ENCODE results near the gene ORC6.

The ORC6 gene

DNA sequence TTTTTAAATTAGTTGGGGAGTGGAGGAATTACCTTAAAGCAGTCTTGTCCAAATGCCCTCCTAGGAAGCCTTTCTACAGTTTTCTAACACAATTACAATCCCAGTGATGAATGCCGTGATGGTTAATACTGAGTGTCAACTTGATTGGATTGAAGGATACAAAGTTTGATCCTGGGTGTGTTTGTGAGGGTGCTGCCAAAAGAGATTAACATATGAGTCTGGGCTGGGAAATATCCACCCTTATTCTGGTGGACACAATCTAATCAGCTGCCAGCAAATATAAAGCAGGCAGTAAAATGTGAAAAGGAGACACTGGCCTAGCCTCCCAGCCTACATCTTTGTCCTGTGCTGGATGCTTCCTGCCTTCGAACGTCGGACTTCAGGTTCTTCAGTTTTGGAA lies 12.2 kb downstream of the ORC6 start:
- no peak for DNase-seq (ENCODE audit: low read depth)

DNA sequence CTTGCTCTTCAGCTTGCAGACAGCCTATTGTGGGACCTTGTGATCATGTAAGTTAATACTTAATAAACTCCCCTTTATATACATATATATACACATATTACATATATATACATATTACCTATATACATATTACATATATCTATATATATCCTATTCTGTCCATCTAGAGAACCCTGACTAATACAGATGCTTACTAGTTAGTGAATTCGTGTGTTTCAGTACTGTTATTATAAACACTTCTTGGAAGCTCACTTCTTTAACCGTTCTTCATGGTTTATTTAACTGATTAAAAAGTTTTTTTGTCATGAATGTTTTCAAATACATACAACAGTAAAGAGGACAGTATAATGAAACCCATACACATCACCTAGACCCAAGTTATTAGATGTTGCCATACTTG lies 12.6 kb downstream of the ORC6 start:
- DNase-seq (ENCODE audit: low read depth): no peak

DNA sequence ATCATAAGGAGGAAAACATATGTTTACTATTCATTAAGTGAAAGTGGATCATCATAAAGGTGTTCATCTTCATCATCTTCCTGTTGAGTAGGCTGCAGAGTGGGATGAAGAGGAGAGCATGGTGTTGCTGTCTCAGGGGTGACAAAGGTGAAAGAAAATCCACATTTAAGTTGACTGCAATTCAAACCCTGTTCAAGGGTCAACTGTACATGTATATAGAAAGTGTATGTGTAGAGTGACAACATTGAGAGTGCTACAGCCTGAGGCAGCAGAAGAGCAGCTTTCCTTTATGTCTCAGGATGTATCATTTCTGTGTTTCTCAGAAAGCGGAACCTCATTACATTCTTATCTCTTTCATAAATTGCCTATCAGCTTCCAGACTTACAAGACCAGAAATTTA lies 17.2 kb downstream of the ORC6 start:
- no peak for DNase-seq (ENCODE audit: low read depth)

DNA sequence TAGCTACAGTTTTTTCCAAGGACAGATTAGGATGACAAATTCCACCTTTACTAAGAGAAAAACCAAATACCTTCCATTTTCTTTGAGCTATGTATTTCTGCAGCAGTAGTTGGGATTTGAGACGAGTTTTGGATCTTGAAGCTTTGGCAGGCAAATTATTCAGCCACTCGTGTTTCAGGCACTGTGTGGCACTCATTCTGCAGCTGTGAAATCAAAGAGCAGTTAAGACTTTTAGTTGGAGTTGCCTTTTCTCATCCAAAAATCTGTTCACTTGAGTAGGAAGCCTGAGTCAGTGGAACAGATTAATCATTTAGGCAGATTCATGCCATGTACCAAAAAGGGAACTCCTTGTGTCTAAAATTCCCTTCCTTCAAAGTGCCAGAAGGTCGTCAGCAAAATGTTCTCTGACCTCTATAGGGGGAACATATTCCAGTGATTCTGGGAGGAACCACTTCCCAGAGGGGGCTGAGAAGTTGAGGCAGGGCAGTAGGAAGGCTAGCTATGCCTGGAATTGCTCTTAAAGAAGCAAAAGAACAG lies 20.1 kb downstream of the ORC6 start:
- no peak for DNase-seq (ENCODE audit: low read depth)

DNA sequence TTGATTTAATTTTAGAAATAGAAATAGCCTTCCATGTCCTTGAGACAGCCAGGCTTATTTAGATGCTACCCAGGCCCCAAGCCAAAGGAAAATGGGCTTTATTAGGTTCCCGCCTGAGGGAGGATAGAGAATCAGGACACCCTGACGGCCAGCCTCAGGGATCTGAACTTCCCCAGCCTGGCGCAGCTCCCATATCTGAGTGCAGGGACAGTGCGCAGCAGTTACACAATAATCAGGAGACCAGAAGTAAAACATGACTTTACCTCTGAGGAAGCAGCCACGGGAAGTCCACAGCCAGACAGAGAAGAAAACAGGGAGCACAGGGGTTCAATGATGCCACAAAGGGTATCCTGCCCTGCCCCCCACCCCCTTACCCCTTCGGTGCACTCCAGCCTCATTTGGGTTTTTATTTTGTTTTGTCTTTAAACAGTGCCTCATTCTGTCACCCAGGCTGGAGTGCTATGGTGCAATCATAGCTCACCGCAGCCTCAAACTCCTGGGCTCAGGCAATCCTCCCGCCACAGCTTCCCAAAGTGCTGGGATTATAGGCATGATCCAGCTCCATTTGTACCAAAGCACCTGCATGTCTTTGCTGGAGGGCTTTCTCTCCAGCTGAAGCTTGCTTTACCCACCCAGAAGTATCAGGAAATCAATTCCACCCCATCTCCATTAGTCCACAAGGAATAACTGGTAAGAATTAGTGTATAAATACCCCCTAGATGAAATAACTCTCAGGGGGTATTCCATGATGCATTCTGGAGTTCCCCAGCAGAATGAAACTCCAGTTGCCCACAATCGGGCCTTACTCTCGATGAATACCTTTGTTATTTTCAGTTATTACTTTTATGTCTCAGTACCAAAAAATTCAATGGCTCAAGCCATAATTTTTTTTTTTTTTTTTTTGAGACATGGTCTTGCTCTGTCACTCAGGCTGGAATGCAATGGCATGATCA lies 21.9 kb downstream of the ORC6 start:
- no peak for DNase-seq (ENCODE audit: low read depth)

DNA sequence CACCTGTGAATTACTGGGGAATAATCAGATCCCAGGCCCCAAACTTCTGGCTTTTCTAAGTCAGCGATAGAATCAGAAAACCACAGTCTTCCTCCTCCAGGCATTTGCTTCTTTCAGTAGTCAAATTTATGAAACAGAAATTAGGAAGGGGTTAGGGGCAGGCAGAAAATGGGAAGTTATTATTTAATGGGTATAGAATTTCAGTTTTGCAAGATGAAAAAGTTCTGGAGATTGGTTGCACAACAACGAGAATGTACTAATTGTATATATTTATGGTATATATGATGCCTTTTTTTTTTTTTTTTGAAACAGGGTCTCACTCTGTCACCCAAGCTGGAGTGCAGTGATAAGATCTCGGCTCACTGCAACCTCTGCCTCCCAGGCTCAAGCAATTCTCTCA lies 23.5 kb downstream of the ORC6 start:
- DNase-seq (ENCODE audit: low read depth): no peak

DNA sequence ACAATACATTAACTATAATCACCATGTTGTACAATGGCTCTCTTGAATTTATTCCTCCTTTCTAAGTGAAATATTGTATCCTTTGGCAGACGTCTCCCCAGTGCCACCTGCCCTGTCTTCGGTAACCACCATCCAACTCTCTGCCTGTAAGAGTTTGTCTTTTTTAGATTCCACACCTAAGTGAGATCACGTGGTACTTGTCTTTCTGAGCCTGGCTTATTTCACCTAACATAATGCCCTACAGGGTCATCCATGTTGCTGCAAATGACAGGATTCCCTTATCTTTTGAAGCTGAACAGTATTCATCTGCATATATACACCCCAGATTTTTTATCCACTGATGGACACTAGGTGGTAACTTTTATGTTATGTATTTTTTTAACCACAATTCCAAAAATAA lies 24.2 kb downstream of the ORC6 start:
- DNase-seq (ENCODE audit: low read depth): no peak

DNA sequence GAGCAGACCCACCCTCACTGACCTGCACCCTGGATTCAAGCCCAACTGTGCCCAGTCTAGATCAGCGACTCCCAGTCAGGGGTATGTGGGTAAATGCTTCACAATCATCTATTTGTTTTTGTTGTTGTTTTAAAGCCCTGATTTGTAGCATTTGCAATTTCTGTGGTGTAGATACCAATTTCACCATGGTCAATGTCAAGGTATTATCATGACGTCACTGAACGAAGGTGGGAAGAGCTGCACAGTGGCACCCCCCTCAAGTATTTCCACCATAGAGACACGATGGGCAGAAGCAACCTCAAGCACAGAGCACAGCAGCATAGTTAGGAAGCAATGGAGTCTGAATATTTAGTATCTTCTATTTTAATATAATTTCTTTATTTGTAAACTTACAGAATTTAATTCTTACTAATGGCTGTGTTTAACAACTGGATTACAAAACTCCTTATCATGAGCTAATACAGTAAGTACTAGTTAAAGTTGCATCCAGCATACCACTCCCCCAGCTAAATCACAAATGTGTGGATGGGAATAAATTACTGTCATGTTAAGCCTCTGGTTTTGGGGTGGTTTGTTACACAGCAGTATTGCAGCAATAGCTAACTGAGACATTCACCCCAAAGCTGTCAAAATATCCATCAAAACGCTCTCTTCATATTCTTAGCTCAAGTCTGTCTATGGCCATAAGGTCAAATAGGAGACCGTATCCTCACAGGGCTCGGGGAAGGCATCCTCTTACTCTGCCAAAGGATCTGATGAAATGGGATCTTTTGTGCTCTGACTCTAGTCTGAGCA lies 25.5 kb downstream of the ORC6 start:
- no peak for DNase-seq (ENCODE audit: low read depth)

DNA sequence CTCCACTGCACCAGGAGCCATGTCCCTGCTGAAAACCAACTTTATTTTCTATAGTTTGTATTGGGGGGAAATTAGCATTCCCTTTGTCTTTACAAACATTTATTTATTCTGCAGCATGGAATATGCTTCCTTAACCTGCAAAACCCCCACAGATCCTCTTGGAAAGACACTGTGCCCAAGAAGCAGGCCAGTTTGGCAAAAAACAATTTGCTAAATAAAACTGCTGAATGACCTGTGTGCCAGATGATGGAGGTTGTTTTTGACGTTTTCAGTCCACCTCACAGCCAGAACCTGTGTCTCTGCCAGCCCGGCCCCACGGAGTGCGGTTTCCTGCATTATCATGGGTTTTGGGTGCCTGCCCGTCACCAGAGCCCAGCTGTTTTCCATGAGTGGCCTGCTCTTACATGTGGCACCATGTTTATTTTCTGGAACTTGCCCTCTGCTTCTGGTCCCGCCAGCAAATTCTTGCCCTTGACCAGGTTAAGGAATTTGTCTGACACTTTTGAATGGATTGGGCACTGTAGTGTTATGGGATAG lies 26.4 kb downstream of the ORC6 start:
- no peak for DNase-seq (ENCODE audit: low read depth)

DNA sequence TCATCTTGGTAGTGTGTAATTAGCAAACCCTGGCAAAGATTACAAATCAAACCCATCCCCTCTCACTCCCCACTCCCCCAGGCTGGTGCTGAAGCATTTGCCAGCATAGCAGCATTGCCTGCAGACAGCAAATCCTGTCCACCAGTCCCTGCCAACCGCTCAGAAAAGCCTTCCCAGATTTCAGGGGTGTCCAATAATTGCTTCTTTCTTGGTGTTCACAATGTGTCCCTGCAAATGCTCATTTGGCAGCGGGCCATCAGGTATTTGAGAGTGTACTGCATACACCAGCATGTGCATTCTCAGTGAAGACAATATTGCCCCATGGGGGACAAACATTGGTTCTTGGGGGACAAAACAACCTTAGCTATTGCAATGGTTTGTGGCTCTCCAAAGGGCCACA lies 28.2 kb downstream of the ORC6 start:
- no peak for DNase-seq (ENCODE audit: low read depth)

DNA sequence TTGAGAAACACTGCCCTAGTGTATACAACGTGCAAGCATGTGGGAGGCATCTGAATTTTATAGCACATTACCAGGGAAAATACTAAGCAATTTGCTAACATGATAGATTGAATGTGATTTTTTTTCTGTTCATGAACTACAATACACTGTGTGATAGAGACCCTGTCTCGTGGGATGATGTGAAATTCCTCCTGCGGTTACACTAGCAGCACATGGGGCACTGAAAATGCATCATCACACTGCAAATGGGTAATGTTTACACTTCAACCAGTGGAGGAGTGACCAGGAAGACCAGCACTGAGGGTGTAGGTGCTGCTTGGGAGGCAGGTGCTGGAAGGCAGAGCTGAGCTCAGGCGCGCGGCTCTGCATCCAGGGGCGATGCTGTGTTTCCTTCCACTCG lies 28.8 kb downstream of the ORC6 start:
- no peak for DNase-seq (ENCODE audit: low read depth)

DNA sequence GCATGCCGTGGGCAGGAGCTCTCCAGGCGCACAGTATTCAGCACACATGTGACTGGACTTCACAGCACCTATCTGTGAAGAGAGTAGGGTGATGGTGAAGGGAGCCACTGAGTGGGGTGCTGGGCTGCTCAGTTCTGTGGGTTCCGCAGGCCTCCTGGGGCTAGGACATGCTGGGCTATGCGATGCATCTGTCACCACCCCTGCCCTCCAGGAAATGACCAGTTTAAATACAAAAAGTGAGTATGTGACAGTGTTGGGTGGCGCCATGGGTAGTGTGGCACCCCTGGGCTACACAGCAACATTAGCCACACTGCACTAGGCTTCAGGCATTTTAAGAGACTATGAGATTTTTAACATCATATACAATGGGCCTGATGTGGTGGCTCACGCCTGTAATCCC lies 30.1 kb downstream of the ORC6 start:
- DNase-seq (ENCODE audit: low read depth): no peak

DNA sequence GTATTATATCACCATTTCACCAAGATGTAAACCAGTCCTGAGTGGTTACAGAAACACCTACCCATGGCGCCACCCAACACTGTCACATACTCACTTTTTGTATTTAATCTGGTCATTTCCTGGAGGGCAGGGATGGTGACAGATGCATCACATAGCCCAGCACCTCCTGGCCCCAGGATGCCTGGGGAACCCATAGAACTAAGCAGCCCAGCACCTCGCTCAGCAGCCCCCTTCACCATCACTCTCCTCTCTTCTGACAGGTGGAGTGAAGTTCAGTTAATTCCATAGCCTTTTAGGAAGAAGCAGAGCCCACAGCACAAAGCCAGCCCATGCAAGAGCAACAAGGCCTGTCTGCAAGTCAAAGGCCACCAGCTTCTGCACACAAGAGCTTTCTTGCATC lies 31.2 kb downstream of the ORC6 start:
- DNase-seq (ENCODE audit: low read depth): no peak

DNA sequence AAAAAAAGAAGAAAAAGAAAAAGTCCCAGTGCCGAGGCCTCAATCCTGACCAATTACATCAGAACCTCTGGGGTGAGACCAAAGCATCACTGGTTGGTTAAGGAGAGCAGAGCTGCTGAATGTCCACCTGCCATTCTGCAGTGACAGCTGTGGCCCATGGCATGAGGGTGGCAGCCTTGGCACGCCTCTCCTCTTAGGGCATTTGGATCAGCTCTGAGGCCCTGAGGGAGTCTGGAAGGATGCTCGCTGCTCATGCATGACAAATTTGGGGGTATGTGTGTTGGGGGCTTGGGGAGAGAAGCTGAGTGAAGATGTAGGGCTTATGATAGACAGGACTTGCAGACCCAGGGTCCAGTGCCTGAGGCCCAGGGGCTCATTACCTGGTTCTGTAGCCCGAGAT lies 32.4 kb downstream of the ORC6 start:
- no peak for DNase-seq (ENCODE audit: low read depth)

DNA sequence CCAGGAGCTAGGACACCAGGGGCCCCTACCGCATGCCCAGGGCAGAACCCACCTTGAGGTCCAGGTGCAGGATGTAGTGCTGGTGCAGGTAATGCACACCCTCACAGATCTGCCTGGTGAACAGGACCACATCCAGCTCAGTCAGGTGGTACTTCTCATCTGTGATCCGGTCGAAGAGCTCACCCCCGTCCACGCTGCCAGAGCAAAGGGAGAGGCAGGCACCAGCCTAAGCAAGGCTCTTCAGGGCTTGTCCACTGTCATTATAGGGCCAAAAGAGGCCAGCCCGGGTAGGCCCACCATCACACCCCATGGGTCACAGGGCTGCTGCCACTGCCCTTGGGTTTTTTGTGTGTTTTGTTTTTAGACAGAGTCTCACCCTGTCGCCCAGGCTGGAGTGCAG lies 37.7 kb downstream of the ORC6 start:
- DNase-seq (ENCODE audit: low read depth): no peak

DNA sequence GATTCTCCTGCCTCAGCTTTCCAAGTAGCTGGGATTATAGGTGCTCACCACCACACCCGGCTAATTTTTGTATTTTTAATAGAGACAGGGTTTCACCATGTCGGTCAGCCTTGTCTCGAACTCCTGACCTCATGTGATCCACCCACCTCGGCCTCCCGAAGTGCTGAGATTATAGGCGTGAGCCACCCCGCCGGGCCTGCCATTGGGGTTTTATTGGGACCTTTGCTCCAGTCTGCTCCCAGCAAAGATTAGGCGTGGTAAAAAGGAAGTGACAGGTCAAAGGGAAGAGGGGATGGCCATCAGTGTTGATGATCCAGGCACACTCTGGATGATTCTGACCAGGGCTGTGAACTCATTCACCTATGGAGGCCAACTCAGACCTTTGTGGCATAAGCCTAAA lies 38.2 kb downstream of the ORC6 start:
- DNase-seq (ENCODE audit: low read depth): no peak

DNA sequence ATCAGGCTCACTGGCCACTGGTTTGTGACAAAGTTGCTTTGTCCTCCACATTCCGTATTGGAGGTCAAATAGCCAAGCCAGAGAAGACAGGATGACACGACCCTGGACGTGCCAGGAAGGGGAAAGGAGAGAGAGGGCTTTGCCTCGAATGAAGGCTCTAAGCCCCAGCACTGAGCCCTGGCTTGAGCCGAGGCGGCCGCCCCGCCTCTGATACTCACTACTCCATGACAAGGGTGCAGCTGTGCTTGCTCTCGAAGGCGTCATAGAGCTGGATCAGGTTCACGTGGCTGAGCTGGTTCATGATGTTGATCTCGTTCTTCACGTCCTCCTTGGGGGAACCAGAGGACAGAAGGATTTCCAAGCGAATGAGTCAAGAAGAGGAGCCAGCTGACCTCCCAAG lies 39.3 kb downstream of the ORC6 start:
- DNase-seq (ENCODE audit: low read depth): no peak

DNA sequence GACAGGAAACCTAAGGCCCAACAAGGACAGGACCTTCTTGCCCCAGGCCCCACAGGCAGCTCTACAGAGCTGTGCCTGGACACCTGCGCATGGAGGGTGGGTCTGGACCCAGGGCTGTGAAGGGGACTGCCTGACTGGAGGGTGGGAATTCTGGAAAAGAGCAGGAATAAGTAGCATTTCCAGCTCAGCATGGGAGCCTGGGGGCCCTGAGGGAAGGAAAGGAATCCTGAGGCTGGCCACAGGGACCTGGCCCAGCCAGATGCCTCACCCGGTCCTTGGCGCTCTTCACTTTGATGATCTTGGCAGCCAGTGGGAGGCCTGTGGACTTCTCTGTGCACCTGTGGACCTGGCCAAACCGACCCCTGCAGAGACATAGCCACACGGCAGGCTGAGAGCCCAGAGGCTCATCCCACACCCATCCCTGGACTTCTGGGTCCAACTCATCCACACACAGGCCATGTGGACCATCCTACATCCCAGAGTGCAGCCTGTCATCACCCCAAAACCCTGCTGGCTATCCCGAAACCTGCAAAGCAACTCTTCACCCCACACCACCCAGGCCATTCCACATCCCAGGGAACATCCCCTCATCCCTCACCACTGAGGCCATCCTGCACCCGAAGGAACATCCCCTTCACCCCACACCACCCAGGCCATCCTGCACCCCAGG lies 40.0 kb downstream of the ORC6 start:
- no peak for DNase-seq (ENCODE audit: low read depth)

DNA sequence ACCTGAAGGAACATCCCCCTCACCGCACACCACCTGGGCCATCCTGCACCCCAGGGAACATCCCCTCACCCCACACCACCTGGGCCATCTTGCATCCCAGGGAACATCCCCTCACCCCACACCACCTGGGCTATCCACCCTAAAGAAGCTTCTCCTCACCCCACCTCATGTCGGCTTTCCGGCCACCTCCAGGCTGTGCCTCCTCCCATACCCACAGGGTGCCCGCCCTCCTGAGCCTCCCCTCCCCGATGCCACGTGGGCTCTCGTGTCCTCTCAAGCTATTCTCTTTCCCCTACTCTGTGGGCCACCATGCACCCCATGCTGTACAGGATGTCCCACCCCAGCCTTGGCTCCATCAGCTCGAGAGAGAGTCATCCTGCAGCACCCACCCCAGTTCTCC lies 40.7 kb downstream of the ORC6 start:
- no peak for DNase-seq (ENCODE audit: low read depth)

DNA sequence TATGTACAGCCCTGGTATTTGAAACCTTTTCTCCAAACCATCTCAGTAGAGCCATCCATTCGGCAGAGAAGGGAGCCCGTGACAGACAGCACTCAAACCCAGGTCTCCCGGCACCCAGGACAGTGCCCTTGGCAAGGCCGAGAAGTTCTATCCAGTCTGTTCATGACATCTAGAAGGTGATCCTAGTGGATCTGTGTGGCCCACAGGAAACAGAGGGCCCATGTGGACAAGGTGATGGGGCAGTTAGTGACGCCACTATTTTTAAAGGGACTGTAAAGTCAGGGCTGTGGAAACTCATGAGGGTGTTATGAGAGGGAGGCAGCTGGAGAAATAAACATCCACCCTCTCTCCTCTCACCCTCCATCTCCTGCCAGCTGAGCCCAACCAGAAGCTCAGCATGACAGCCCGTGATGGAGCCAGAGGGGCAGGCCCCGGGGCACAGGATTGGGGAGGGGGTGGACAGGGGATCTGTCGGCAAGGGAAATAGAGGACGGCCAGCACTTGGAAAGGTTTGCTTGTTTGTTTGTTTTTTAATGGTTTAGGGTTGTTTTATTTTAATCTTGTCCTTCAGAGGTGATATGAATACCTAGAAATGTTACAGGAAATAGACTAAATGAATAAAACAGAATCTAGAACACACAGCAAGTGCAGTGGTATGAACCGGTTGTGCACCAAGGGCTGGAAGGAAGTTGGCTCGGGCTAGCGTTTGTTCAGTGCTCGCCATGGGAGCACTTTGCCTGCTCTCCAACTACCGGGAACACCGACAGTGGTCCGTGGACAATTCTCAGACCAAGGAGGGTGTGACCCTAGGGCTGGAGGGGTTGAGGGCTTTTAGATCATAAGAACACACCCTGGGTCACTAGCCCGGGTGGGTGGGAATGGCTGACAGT lies 41.6 kb downstream of the ORC6 start:
- DNase-seq (ENCODE audit: low read depth): no peak

Measured in activated T-cell treated with anti-CD3 and anti-CD28 coated beads for 48 hours (primary cell).